Stimulated activated CD4-positive, alpha-beta T cell treated with anti-CD3 and anti-CD28 coated beads, Interleukin-4, amount 100 ng/mL, for 24 hours (primary cell): ENCODE results near the gene RAB7A.
"Not testable (repeated sequence)": the region's sequence is repeated elsewhere in the genome, so short reads cannot be mapped to it uniquely, and the experiment has no call there.

Source experiments
- DNase-seq: peaks from one replicate; pipeline ENCODE4 v3.0.0-alpha.2; 2020

RAB7A gene

GRCh38 chr3:128823631-128824030 is 97.6 kb downstream of the RAB7A start:
- no peak for DNase-seq

- DNase-seq, result no peak
These were observed 98.3 kb downstream of the RAB7A start for GRCh38 chr3:128824132-128824850.

GRCh38 chr3:128825117-128825725 is 99.2 kb downstream of the RAB7A start:
- DNase-seq, result no peak

GRCh38 chr3:128829087-128829486 is 103.1 kb downstream of the RAB7A start:
- not testable (repeated sequence) for DNase-seq

GRCh38 chr3:128829925-128830625 is 104.1 kb downstream of the RAB7A start:
- DNase-seq, result not testable (repeated sequence)

GRCh38 chr3:128830762-128831161 is 104.8 kb downstream of the RAB7A start:
- not testable (repeated sequence) for DNase-seq

GRCh38 chr3:128832979-128833378 is 107.0 kb downstream of the RAB7A start:
- DNase-seq, result not testable (repeated sequence)

- DNase-seq, result no peak
These were observed 109.1 kb downstream of the RAB7A start for GRCh38 chr3:128835096-128835495.

GRCh38 chr3:128841926-128842920 is 116.2 kb downstream of the RAB7A start:
- DNase-seq, result no peak

GRCh38 chr3:128844502-128844901 is 118.5 kb downstream of the RAB7A start:
- DNase-seq, result no peak

GRCh38 chr3:128845119-128845777 is 119.3 kb downstream of the RAB7A start:
- DNase-seq, result no peak

- DNase-seq, result peak; percentile 85
These were observed 119.9 kb downstream of the RAB7A start for GRCh38 chr3:128845778-128846485.

GRCh38 chr3:128846486-128846891 is 120.5 kb downstream of the RAB7A start:
- no peak for DNase-seq

GRCh38 chr3:128847666-128848370 is 121.8 kb downstream of the RAB7A start:
- no peak for DNase-seq

GRCh38 chr3:128848936-128849335 is 123.0 kb downstream of the RAB7A start:
- DNase-seq, result no peak

GRCh38 chr3:128849911-128850455 is 124.0 kb downstream of the RAB7A start:
- DNase-seq, result no peak

- DNase-seq, result no peak
These were observed 124.6 kb downstream of the RAB7A start for GRCh38 chr3:128850544-128850943.

GRCh38 chr3:128851601-128852000 is 125.6 kb downstream of the RAB7A start:
- DNase-seq, result no peak

GRCh38 chr3:128853826-128854225 is 127.8 kb downstream of the RAB7A start:
- DNase-seq, result no peak

- no peak for DNase-seq
These were observed 128.5 kb downstream of the RAB7A start for GRCh38 chr3:128854475-128854874.
